ENCODE data around the gene SERPINA1.

The SERPINA1 gene

GRCh38 chr14:94391281-94391975 lies 3.0 kb upstream of the SERPINA1 start:
- no peak for TF ChIP-seq FOXP2 (optimal IDR thresholded peaks at IDR 0.05; ENCODE audit: borderline replicate concordance, extremely low read depth, extremely low read length, insufficient read depth)
- TF ChIP-seq TAF1 (IDR thresholded peaks at IDR 0.05; ENCODE audit: borderline replicate concordance, insufficient read depth, low read length), result no peak
- no peak for TF ChIP-seq POLR2AphosphoS5 (IDR thresholded peaks at IDR 0.05; ENCODE audit: low read depth, low read length)
- no peak for TF ChIP-seq SIN3A (IDR thresholded peaks at IDR 0.05; ENCODE audit: borderline replicate concordance, insufficient read depth, low read length)
- TF ChIP-seq REST (IDR thresholded peaks at IDR 0.05; ENCODE audit: insufficient read depth in 1 of 2, low read depth in 2 of 2, low read length in 2 of 2), result no peak

GRCh38 chr14:94390372-94391086 lies 2.1 kb upstream of the SERPINA1 start:
- TF ChIP-seq REST (IDR thresholded peaks at IDR 0.05; ENCODE audit: insufficient read depth in 1 of 2, low read depth in 2 of 2, low read length in 2 of 2), result no peak
- no peak for TF ChIP-seq FOXP2 (optimal IDR thresholded peaks at IDR 0.05; ENCODE audit: borderline replicate concordance, extremely low read depth, extremely low read length, insufficient read depth)
- TF ChIP-seq POLR2AphosphoS5 (IDR thresholded peaks at IDR 0.05; ENCODE audit: low read depth, low read length), result no peak
- no peak for TF ChIP-seq TAF1 (IDR thresholded peaks at IDR 0.05; ENCODE audit: borderline replicate concordance, insufficient read depth, low read length)
- TF ChIP-seq SIN3A (IDR thresholded peaks at IDR 0.05; ENCODE audit: borderline replicate concordance, insufficient read depth, low read length), result no peak

DNA sequence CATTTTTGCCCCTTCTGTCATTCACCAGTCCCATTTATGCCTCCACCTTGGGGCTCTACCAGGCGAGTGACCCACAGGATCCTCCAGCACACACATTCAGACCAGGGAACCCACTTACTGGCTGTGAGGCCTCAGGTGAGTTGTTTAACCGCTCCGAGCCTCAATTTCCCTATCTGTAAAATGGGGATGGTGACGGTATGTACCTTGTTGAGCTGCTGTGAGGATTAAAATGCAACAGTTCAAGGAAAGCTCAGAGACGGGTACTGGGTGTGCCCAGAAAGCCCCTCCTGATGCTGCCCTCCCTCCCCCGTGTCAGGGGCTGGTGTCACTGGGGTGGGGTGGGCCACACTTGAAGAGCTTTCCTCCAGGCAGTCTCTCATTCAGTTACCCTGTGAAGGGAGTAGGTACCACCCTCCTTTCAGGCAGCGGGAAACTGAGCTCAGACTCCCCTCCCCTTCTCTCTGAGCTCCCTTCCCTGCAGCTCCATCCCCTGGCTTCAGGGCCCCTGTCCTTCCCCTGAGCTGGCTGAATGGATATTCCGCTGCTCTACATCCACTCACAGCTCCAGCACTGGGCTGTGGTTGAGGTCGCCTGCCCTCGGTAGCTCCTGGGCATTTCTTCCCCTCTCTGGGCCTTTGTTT lies 1.4 kb upstream of the SERPINA1 start:
- no peak for TF ChIP-seq REST (IDR thresholded peaks at IDR 0.05; ENCODE audit: insufficient read depth in 1 of 2, low read depth in 2 of 2, low read length in 2 of 2)
- no peak for TF ChIP-seq TAF1 (IDR thresholded peaks at IDR 0.05; ENCODE audit: borderline replicate concordance, insufficient read depth, low read length)

DNA sequence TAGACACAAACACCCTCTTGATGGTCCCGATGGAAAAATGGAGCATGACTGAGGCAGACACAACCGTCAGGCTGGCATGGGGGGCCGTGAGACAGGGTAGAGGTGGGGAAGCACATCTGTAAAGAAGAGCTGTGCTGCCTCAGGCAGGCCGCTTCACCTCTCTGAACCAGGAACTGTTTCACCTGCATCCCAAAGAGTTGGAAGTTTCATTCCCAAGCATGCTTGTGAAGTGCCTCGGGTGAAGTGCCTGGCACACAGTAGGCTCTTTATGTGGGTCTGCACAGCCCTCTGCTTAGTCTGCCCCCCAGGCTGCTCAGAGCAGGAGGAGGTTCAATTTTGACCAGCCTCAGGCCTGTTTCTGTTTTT lies 685 bp upstream of the SERPINA1 start:
- TF ChIP-seq POLR2AphosphoS5 (IDR thresholded peaks at IDR 0.05; ENCODE audit: low read depth, low read length) (no peak), FOXP2 (optimal IDR thresholded peaks at IDR 0.05; ENCODE audit: borderline replicate concordance, extremely low read depth, extremely low read length, insufficient read depth) (no peak), SIN3A (IDR thresholded peaks at IDR 0.05; ENCODE audit: borderline replicate concordance, insufficient read depth, low read length) (no peak)

- TF ChIP-seq TAF1 (IDR thresholded peaks at IDR 0.05; ENCODE audit: borderline replicate concordance, insufficient read depth, low read length) (no peak), REST (IDR thresholded peaks at IDR 0.05; ENCODE audit: insufficient read depth in 1 of 2, low read depth in 2 of 2, low read length in 2 of 2) (no peak)
Observed at GRCh38 chr14:94388027-94388383, 397 bp downstream of the SERPINA1 start.

Measured in PFSK-1 (cell line).